ENCODE measurements around the gene GGACT.

Gene GGACT

GRCh38 chr13:100545684-100546061 lies 42.9 kb downstream of the GGACT start:
- no peaks in the 10 kb centered on the region for H3K9me3 ChIP-seq (replicated peaks; ENCODE audit: low read length)
- peaks cover 12% of the 10 kb centered on the region for H3K4me1 ChIP-seq (ENCODE audit: control insufficient read depth, insufficient read depth, low read length)
- no peaks in the 10 kb centered on the region for H3K36me3 ChIP-seq (ENCODE audit: insufficient read depth, low read length)
- no peak overlapping the region for H3K9ac ChIP-seq (ENCODE audit: low read depth, low read length)
- no peak overlapping the region for H3K4me2 ChIP-seq (ENCODE audit: low read length)
- H3K4me3 ChIP-seq (ENCODE audit: low read length) = no peak overlapping the region
- H3K27me3 ChIP-seq (ENCODE audit: control insufficient read depth, insufficient read depth, low read length) = no peaks in the 10 kb centered on the region

GRCh38 chr13:100544866-100545683 lies 43.5 kb downstream of the GGACT start:
- no peak overlapping the region for H3K9ac ChIP-seq (ENCODE audit: low read depth, low read length)
- no peak overlapping the region for H3K4me3 ChIP-seq (ENCODE audit: low read length)
- H3K9me3 ChIP-seq (replicated peaks; ENCODE audit: low read length) = no peaks in the 10 kb centered on the region
- H3K36me3 ChIP-seq (ENCODE audit: insufficient read depth, low read length) = no peaks in the 10 kb centered on the region
- no peaks in the 10 kb centered on the region for H3K27me3 ChIP-seq (ENCODE audit: control insufficient read depth, insufficient read depth, low read length)
- peaks cover 6% of the 10 kb centered on the region for H3K4me1 ChIP-seq (ENCODE audit: control insufficient read depth, insufficient read depth, low read length)
- no peak overlapping the region for H3K4me2 ChIP-seq (ENCODE audit: low read length)

GRCh38 chr13:100543872-100544602 lies 44.6 kb downstream of the GGACT start:
- Histone ChIP-seq H3K36me3 (ENCODE audit: insufficient read depth, low read length) (no peaks in the 10 kb centered on the region), H3K4me1 (ENCODE audit: control insufficient read depth, insufficient read depth, low read length) (no peaks in the 10 kb centered on the region), H3K4me2 (ENCODE audit: low read length) (no peak overlapping the region), H3K9ac (ENCODE audit: low read depth, low read length) (no peak overlapping the region), H3K27me3 (ENCODE audit: control insufficient read depth, insufficient read depth, low read length) (no peaks in the 10 kb centered on the region), H3K9me3 (replicated peaks; ENCODE audit: low read length) (no peaks in the 10 kb centered on the region), H3K4me3 (ENCODE audit: low read length) (no peak overlapping the region)

- no peak overlapping the region for H3K9ac ChIP-seq (ENCODE audit: low read depth, low read length)
These were observed 45.8 kb downstream of the GGACT start for GRCh38 chr13:100542826-100543156.

GRCh38 chr13:100541897-100542825 lies 46.4 kb downstream of the GGACT start:
- H3K4me3 ChIP-seq (ENCODE audit: low read length) = no peak overlapping the region
- no peak overlapping the region for H3K4me2 ChIP-seq (ENCODE audit: low read length)
- no peaks in the 10 kb centered on the region for H3K27me3 ChIP-seq (ENCODE audit: control insufficient read depth, insufficient read depth, low read length)
- no peaks in the 10 kb centered on the region for H3K36me3 ChIP-seq (ENCODE audit: insufficient read depth, low read length)
- H3K9me3 ChIP-seq (replicated peaks; ENCODE audit: low read length) = no peaks in the 10 kb centered on the region
- H3K9ac ChIP-seq (ENCODE audit: low read depth, low read length) = no peak overlapping the region
- H3K4me1 ChIP-seq (ENCODE audit: control insufficient read depth, insufficient read depth, low read length) = no peaks in the 10 kb centered on the region

More at GRCh38 chr13:100542826-100543156, 45.8 kb downstream of the GGACT start:
- Histone ChIP-seq H3K27me3 (ENCODE audit: control insufficient read depth, insufficient read depth, low read length) (no peaks in the 10 kb centered on the region), H3K4me3 (ENCODE audit: low read length) (no peak overlapping the region), H3K4me1 (ENCODE audit: control insufficient read depth, insufficient read depth, low read length) (no peaks in the 10 kb centered on the region), H3K4me2 (ENCODE audit: low read length) (no peak overlapping the region), H3K9me3 (replicated peaks; ENCODE audit: low read length) (no peaks in the 10 kb centered on the region), H3K36me3 (ENCODE audit: insufficient read depth, low read length) (no peaks in the 10 kb centered on the region)

- Histone ChIP-seq H3K4me2 (ENCODE audit: low read length) (no peak overlapping the region), H3K36me3 (ENCODE audit: insufficient read depth, low read length) (no peaks in the 10 kb centered on the region), H3K9ac (ENCODE audit: low read depth, low read length) (no peak overlapping the region), H3K9me3 (replicated peaks; ENCODE audit: low read length) (no peaks in the 10 kb centered on the region), H3K4me1 (ENCODE audit: control insufficient read depth, insufficient read depth, low read length) (no peaks in the 10 kb centered on the region), H3K4me3 (ENCODE audit: low read length) (no peak overlapping the region), H3K27me3 (ENCODE audit: control insufficient read depth, insufficient read depth, low read length) (no peaks in the 10 kb centered on the region)
These were observed 48.0 kb downstream of the GGACT start for GRCh38 chr13:100540621-100541020.

- Histone ChIP-seq H3K9me3 (replicated peaks; ENCODE audit: low read length) (no peaks in the 10 kb centered on the region), H3K9ac (ENCODE audit: low read depth, low read length) (no peak overlapping the region), H3K36me3 (ENCODE audit: insufficient read depth, low read length) (no peaks in the 10 kb centered on the region), H3K4me1 (ENCODE audit: control insufficient read depth, insufficient read depth, low read length) (no peaks in the 10 kb centered on the region), H3K27me3 (ENCODE audit: control insufficient read depth, insufficient read depth, low read length) (no peaks in the 10 kb centered on the region), H3K4me3 (ENCODE audit: low read length) (no peak overlapping the region), H3K4me2 (ENCODE audit: low read length) (no peak overlapping the region)
These were observed 50.6 kb downstream of the GGACT start for GRCh38 chr13:100537951-100538462.

GRCh38 chr13:100537486-100537885 lies 51.1 kb downstream of the GGACT start:
- Histone ChIP-seq H3K4me1 (ENCODE audit: control insufficient read depth, insufficient read depth, low read length) (no peaks in the 10 kb centered on the region), H3K4me3 (ENCODE audit: low read length) (no peak overlapping the region), H3K9ac (ENCODE audit: low read depth, low read length) (no peak overlapping the region), H3K36me3 (ENCODE audit: insufficient read depth, low read length) (no peaks in the 10 kb centered on the region), H3K9me3 (replicated peaks; ENCODE audit: low read length) (no peaks in the 10 kb centered on the region), H3K4me2 (ENCODE audit: low read length) (no peak overlapping the region), H3K27me3 (ENCODE audit: control insufficient read depth, insufficient read depth, low read length) (no peaks in the 10 kb centered on the region)

- no peaks in the 10 kb centered on the region for H3K4me1 ChIP-seq (ENCODE audit: control insufficient read depth, insufficient read depth, low read length)
- no peak overlapping the region for H3K4me2 ChIP-seq (ENCODE audit: low read length)
- H3K9ac ChIP-seq (ENCODE audit: low read depth, low read length) = no peak overlapping the region
- H3K36me3 ChIP-seq (ENCODE audit: insufficient read depth, low read length) = no peaks in the 10 kb centered on the region
- no peaks in the 10 kb centered on the region for H3K9me3 ChIP-seq (replicated peaks; ENCODE audit: low read length)
- H3K27me3 ChIP-seq (ENCODE audit: control insufficient read depth, insufficient read depth, low read length) = no peaks in the 10 kb centered on the region
- no peak overlapping the region for H3K4me3 ChIP-seq (ENCODE audit: low read length)
These were observed 51.9 kb downstream of the GGACT start for GRCh38 chr13:100536643-100537180.

- no peaks in the 10 kb centered on the region for H3K9me3 ChIP-seq (replicated peaks; ENCODE audit: low read length)
- H3K4me2 ChIP-seq (ENCODE audit: low read length) = no peak overlapping the region
- peaks cover under 1% of the 10 kb centered on the region for H3K36me3 ChIP-seq (ENCODE audit: insufficient read depth, low read length)
- peaks cover 2% of the 10 kb centered on the region for H3K4me1 ChIP-seq (ENCODE audit: control insufficient read depth, insufficient read depth, low read length)
- H3K9ac ChIP-seq (ENCODE audit: low read depth, low read length) = no peak overlapping the region
- no peaks in the 10 kb centered on the region for H3K27me3 ChIP-seq (ENCODE audit: control insufficient read depth, insufficient read depth, low read length)
- no peak overlapping the region for H3K4me3 ChIP-seq (ENCODE audit: low read length)
These were observed 53.0 kb downstream of the GGACT start for GRCh38 chr13:100535426-100536135.

Measured in skeletal muscle satellite cell (primary cell).